HG03432 (cell line): Measurements from ENCODE around the gene MSTO1.
A peak's percentile ranks its signal among the peaks of the same experiment; 100 is the strongest.
"Not testable (repeated sequence)": the region's sequence is repeated elsewhere in the genome, so short reads cannot be mapped to it uniquely, and the experiment has no call there.

ENCODE experiments used
- ATAC-seq: cut with Tn5 transposase; IDR thresholded peaks from one replicate; pipeline ENCODE4 v1.9.1; 2021; ENCODE audit warnings: mild to moderate bottlenecking, moderate library complexity; ENCODE audit not compliant: unreplicated experiment

MSTO1 gene

GRCh38 chr1:155609515-155610256 is at the start of gene MSTO1:
MSTO1 (plus strand) TSS chr1:155610218; CDS start chr1:155610249, 31 bp downstream.
- ATAC-seq, result peak; percentile 95

GRCh38 chr1:155561779-155562580 is 48.0 kb upstream of the MSTO1 start:
- ATAC-seq, result peak; percentile 35

- peak; percentile 78 for ATAC-seq
Observed at GRCh38 chr1:155562581-155563376, 47.2 kb upstream of the MSTO1 start, which contains the start of gene ASH1L. ASH1L (minus strand) TSS chr1:155562803; CDS start chr1:155521519, 41,284 bp downstream.

- ATAC-seq, result not testable (repeated sequence)
Observed at GRCh38 chr1:155563377-155564022, 46.5 kb upstream of the MSTO1 start.

GRCh38 chr1:155569988-155570592 is 39.9 kb upstream of the MSTO1 start:
- no peak for ATAC-seq

- ATAC-seq, result no peak
Observed at GRCh38 chr1:155570593-155570990, 39.4 kb upstream of the MSTO1 start.

- ATAC-seq, result no peak
Observed at GRCh38 chr1:155574077-155574476, 35.9 kb upstream of the MSTO1 start.

- not testable (repeated sequence) for ATAC-seq
Observed at GRCh38 chr1:155575608-155576007, 34.4 kb upstream of the MSTO1 start.

GRCh38 chr1:155583846-155584245 is 26.2 kb upstream of the MSTO1 start:
- ATAC-seq, result not testable (repeated sequence)

- not testable (repeated sequence) for ATAC-seq
Observed at GRCh38 chr1:155589282-155589681, 20.7 kb upstream of the MSTO1 start.

GRCh38 chr1:155590516-155591247 is 19.3 kb upstream of the MSTO1 start:
- not testable (repeated sequence) for ATAC-seq

- no peak for ATAC-seq
Observed at GRCh38 chr1:155591770-155592169, 18.2 kb upstream of the MSTO1 start.

- not testable (repeated sequence) for ATAC-seq
Observed at GRCh38 chr1:155595877-155596474, 14.0 kb upstream of the MSTO1 start.

GRCh38 chr1:155596864-155597263 is 13.2 kb upstream of the MSTO1 start:
- no peak for ATAC-seq

- no peak for ATAC-seq
Observed at GRCh38 chr1:155598842-155599331, 11.1 kb upstream of the MSTO1 start.

- ATAC-seq, result not testable (repeated sequence)
Observed at GRCh38 chr1:155599828-155600572, 10.0 kb upstream of the MSTO1 start.

GRCh38 chr1:155607708-155608107 is 2.3 kb upstream of the MSTO1 start:
- ATAC-seq, result no peak

- no peak for ATAC-seq
Observed at GRCh38 chr1:155608888-155609225, 1.2 kb upstream of the MSTO1 start.
